GM21423 (cell line): ENCODE results near the gene SIM2.

Source experiments
- ATAC-seq: cut with Tn5 transposase; IDR thresholded peaks from one replicate; pipeline ENCODE4 v1.9.1; 2021; ENCODE audit warnings: mild to moderate bottlenecking, moderate library complexity; ENCODE audit not compliant: unreplicated experiment

The SIM2 gene

DNA sequence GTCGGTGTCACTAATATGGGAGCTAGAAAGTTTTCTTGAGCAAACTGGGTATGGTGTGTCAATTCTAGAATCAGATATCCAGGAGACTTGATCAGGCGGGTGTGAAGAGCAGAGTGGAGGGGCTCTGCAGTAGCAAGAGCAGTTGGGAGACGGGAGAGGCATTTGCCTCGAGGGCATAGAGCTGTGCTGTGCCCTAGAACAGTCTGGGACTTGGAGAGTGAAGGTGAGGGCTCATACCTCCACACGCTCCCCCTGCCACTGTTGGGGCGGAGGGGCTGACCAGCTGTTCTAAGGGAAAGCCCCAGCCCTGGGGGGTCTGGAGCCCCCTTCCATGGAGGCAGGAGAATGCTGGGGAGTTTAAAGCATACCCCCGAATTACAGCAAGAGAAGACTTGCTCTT, 33.8 kb downstream of the SIM2 start:
- ATAC-seq, result no peak

DNA sequence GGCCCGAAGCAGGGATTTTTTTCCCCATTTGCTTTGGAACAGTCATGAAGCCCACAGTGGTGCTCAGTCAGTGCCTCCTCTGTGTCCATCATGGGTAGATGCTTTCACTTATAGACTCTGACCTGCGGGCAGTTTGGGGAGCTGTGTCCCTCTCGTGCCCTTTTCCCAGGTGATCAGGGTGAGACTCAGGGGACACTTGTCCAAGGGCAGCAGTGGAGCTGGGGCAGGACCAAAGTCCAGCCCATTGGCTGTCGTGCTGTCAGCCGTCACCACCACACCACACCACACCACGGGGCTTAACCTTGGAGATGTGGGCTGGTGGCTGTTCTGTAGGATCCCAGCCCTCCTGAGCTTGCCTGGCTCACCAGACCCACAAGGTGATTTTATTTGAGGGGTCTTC, 34.9 kb downstream of the SIM2 start:
- ATAC-seq, result no peak

DNA sequence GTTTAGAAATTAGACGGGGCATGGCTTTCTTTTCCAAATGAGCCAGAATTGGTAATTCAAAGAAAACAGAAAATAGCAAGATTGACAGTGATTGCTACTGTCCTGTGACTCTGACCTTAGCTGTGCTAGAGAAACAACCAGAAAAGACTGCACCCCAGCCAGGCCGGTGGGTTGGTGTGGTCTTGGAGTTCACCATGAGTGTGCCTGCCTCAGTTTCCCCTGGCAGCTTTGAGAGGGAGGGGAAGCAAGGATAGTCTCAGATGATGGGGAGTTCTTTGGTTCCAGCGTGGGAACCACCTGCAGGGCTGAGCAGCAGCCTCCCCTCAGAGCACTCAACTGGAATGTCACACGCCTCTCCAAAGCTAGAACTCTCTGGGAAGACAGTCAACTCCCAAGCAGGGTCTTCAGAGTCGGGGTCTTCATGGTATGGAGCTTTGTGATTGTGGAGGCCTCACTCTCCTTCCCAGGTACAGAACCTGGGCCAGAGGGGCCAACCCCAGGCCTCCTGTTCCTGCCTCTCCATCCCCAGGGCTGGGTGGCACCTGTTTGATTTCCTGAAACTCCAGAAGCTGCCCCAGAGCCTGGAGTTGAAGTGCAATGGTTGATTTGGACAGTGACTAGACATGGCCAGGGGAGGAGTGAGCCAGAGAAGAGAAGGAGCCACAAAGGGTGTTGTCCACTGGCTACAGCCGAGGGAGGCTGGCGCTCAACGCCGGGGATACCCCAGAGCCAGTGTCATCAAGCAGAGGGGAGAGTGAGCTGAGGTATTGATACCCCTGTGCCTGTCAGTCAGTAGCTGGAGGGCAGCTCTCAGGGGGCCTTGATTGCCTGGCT, 35.7 kb downstream of the SIM2 start:
- ATAC-seq, result no peak

DNA sequence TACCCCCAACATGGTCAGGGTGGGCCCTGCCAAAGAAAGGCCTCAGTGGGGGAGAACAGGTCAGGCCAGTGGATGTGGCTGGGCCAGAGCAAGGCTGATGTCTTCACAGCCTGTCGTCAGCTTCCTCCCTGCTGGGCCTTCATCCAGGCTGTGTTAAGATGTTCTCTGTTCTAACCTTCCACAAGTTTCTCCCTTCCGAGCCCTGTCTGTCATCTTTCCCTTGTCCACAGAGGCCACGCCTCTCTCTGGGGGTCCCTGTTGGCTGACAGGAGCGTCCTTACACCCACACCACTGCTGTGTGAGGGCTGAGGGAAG, 36.2 kb downstream of the SIM2 start:
- ATAC-seq, result no peak

DNA sequence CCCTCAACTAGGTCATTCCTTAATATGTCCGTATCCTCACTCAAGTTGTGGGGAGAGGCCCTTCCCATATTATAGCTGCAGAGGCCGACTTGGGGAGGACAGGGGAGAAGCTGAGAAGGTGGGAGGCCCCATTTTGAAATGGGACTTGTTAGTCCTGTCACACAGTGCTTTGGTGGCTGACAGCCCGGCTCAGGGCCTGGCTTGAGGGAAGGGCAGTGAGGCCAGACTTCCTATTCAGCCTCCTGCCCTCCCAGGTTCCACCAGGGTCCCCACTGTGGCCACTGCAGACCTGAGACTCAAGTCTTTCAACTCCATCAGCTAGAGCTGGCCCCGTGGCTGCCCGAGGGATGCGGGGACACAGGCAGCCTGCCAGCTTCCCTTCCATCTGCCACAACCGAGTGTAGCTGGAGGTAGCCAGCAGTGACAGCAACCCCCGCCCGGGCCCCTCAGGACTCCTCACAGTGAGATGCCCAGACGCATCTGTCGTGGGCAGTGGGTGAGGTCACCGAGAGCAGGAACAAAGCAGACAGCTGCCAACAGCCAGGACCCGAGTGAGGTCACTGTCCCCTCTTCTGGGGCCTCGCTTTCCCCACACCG, 36.9 kb downstream of the SIM2 start:
- no peak for ATAC-seq

DNA sequence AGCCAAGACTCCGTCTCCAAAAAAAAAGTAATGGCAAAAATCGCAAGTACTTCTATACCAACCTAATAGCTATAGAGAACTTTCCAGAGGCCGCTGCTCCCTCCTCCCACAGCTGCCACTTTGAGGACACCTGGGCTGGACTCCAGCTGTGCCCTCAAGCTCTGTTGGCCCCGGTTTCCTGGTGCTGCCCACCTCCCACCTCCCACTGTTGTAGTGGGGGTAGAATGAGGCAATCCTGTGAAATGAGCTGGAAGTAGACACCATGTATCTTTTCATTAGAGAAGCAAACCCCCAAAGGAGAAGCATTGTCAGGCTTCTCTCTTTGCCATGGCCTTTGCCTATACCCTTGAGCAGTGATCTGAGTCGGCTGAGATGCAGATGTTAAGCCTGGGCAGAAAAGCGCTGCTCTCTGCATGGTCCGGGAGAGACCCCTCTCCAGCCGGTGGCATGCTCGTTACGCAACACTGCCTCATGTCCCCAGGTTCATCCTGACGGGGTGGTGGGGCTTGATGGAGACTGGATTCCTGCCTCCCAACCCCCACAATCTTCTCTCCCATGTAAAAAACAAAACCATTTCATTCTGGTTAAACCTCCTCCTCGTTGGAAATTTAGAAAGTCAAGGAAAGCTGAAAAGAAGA, 39.7 kb downstream of the SIM2 start:
- no peak for ATAC-seq

DNA sequence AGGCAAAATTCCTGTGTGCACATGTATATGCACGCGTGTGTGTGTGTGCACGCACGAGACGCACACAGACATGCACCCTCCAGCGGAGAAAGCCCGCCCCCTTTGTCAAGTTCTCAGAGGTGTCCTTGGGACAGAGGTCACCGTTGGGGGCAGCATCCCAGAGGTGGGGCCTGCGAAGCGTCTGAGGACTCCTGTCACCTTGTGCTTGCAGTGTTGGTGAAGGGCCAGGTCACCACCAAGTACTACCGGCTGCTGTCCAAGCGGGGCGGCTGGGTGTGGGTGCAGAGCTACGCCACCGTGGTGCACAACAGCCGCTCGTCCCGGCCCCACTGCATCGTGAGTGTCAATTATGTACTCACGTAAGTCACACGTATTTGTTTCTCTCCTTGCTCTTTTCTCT, 42.6 kb downstream of the SIM2 start:
- ATAC-seq, result no peak

DNA sequence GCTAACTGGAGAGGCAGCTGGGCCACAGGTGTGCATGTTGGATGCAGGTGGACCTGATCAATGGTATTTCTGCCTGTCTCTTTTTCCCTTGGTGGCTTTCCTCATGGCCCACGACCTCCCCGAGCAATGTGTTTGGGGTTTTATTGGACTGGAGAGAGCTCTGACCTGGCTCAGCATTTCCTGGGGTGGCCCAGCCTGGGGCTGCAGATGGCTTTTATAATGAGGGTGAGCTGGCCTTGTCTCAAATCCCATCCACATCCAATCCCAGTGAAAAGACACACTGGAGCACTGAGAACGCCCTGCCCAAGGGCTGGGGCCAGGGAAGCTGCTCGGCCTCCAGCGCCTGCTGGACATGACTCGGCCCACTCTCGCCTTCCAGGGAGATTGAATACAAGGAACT, 44.1 kb downstream of the SIM2 start:
- ATAC-seq, result no peak

DNA sequence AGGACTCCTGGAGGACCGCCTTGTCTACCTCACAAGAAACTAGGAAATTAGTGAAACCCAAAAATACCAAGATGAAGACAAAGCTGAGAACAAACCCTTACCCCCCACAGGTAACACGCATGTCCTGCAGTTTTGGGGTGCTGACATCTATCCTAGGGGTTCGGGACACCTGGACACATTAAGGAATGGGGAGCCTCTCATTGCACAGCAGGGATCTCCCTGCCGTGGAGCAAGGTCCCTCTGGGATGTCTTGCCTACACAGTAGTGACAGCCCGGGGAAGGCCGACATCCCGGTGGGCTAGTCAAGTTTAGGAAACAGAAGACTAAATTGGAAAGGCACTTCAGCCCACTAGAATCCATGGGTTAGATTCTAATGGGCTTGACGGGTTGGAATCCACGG, 44.5 kb downstream of the SIM2 start:
- ATAC-seq, result no peak

DNA sequence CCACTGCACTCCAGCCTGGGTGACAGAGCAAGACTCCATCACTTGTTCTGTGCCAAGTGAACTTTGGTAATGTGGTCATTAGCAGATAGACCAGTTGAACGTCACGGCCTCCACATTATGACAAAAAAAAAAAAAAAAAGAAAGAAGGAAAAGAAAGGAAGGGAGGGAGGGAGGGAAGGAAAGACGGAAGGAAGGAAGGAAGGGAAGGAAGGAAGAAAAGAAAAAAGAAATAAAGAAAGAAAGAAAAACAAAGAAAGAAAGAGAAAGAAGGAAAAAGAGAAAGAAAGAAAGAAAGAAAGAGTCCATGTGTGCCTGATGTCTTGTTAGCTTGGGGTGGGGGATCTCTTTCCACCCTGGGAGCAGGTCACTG, 45.3 kb downstream of the SIM2 start:
- ATAC-seq, result no peak

DNA sequence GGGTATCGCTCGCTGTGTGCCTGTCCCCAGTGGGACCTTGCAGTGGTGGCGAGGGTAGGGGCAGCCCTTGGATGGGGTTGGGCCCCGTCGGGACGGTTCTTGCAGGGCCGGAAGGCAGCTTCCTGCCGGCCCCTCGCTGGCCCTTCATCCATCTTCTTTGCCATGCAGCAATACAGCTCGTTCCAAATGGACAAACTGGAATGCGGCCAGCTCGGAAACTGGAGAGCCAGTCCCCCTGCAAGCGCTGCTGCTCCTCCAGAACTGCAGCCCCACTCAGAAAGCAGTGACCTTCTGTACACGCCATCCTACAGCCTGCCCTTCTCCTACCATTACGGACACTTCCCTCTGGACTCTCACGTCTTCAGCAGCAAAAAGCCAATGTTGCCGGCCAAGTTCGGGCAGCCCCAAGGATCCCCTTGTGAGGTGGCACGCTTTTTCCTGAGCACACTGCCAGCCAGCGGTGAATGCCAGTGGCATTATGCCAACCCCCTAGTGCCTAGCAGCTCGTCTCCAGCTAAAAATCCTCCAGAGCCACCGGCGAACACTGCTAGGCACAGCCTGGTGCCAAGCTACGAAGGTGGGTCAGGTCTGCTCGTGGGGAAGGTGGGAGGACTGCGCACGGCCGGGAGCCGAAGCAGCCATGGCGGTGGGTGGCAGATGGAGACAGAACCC, 45.8 kb downstream of the SIM2 start:
- ATAC-seq, result no peak

DNA sequence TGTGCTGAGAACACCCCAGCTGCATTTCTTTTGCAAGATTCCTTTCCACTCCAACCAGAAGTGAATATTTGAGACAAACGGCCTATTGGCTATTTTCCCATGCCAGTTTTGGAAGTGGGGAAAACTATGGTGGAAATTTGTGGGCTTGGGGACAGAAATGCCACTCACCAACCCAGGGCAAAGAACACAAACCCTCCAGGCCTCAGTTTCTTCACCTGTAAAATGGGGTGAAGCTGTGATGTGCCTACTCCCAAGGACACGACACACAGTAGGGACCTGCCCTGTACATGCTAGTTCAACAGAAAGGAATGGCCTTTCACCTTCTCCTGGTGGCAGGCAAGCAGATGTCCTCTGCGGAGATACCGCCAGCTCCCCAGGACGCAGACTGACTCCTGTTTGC, 46.5 kb downstream of the SIM2 start:
- ATAC-seq, result no peak

DNA sequence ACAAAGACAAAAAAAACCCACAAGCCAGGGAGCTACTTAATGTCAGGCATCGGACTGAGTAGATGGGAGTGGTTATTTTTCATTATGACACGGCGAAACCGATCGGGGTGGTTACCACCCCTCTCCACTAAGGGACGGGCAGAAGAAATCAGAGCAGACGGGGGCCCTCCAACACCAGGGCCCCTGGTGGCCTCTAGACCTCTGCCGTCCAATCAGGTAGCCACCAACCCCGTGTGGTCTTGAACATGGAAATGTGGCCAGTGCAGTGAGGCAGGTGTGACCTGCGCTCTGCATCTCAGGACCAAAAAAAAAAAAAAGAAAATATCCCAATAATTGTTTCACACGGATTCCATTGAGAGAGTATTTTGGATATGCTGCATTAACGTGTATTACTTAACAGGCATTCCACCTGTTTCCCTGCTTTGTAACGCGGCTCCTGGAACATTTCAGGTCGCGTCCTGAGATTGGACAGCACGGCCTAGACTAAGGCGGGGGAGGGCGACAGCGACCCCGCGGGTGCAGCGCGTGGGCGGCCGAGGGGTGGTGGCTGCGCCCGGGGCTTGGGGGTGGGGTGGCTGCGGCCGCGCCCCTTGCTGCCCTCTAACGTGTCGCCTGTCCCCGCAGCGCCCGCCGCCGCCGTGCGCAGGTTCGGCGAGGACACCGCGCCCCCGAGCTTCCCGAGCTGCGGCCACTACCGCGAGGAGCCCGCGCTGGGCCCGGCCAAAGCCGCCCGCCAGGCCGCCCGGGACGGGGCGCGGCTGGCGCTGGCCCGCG, 48.3 kb downstream of the SIM2 start:
- no peak for ATAC-seq

DNA sequence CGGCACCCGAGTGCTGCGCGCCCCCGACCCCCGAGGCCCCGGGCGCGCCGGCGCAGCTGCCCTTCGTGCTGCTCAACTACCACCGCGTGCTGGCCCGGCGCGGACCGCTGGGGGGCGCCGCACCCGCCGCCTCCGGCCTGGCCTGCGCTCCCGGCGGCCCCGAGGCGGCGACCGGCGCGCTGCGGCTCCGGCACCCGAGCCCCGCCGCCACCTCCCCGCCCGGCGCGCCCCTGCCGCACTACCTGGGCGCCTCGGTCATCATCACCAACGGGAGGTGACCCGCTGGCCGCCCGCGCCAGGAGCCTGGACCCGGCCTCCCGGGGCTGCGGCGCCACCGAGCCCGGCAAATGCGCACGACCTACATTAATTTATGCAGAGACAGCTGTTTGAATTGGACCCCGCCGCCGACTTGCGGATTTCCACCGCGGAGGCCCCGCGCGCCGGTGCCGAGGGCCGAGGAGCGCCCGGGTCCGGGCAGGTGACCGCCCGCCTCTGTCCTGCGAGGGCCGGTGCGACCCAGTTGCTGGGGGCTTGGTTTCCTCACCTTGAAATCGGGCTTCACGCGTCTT, 49.0 kb downstream of the SIM2 start:
- no peak for ATAC-seq

DNA sequence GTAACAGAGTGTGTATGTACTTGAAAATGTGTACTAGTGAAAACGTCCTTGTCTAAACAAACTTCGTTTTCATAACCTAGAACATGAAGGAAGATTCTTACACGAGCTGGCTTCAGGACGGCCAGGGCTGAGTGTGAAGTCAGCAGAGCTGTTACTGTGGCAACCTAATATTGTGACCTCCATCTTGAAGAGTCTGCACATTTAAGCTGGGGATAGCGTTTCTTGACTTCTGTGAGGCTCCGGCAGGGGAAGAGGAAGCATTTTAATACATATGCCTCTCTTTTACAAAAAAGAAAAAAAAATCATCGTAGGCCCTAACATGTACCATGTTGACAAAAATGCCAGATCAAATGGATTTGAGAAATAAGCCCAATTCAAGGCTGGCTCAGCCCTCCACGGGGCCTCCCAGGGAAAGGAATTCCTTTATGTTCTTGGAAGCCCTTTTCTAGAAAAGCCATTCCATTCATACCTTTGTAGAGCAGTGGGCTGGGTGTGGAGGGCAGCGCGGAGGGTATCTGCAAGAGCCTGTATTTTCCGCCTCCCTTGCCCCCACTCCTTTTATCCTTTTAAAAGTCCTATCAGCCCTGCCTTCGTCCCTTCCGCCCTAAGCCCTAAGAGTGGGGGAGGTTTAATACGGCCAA, 51.1 kb downstream of the SIM2 start:
- ATAC-seq, result no peak

DNA sequence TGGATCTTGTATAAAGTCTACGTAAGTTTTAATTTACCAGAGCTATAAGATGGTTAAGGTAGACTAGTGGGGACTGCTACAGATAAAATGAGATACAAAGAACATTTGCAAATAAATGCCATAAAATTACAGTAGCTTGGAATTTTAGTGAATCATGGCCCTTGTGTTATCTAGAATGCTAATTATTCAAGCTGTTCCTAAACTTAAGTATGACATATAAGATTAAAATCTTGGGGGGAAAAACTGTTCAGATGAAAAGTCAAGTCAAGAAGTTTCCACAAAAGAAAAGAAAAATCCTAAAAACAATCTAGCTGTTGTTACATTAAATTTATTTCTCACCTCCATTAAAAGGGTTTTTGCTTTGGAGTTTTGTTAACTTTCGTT, 51.7 kb downstream of the SIM2 start:
- ATAC-seq, result no peak

DNA sequence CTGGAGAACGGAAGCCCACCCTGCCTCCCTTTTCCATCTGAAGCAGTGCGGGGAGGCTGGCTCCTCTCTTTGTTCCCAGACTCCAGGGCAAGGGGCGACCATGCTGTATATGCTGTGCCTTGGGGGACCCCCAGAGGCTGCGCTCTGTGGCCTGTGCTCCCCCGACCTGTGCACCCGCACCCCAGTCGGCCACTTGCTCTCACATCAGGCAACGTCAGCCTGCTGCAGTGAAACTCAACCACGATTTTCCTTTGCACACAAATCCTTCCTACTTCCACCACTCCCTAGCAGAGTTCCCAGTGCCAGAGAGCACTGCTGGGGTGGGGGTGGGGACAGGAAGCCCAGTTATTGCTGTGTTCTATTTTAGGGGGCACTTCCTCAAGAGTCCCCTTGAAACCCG, 52.5 kb downstream of the SIM2 start:
- ATAC-seq, result no peak

DNA sequence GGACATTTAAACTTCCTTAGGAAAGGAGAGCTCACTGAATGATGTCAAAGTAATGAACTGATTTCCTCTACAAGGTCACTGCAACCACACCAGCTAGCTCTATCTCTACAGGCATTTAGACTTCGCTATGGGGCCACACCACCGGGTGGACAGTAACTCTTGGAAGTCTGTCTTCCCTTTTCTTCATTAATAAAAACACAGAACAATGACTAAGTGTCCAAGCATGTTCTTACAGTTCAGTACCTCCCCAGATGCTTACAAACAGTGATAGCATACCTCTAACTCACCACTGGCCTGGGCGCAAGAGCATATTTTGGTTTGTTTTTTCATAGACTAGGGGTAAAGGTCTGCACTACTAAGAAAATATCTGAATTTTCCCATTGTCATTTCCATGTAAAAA, 54.6 kb downstream of the SIM2 start:
- ATAC-seq, result no peak

DNA sequence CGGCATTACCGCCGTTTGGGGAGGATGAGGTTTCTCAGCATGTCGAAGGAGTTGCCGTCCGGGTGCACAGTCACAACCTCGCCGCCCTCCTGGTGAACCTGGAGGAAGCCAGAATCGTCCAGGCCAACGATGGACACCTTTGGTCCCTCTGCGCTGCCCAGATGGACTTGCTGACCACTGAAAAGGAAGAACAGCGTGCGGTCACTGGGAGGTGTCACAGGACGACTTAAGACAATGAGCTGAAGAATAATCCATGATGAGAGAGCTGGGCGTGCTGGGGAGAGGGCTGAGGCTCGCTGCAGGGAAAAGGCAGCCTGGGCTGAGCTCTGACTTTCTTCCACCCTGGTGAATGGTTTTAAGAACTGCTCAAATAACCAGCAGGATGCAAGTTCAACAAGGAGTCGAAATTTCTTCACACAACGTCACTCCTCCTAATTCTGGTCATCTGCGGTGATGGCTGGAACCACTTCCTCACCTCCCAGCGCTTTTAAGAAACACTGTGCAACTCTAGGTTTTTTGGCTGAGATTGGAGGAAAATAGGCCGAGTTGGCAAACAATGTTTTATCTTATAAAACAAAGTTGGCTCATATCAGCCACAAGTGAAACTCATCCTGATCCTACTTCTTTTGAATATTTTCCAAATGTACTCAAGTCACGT, 55.5 kb downstream of the SIM2 start:
- no peak for ATAC-seq

DNA sequence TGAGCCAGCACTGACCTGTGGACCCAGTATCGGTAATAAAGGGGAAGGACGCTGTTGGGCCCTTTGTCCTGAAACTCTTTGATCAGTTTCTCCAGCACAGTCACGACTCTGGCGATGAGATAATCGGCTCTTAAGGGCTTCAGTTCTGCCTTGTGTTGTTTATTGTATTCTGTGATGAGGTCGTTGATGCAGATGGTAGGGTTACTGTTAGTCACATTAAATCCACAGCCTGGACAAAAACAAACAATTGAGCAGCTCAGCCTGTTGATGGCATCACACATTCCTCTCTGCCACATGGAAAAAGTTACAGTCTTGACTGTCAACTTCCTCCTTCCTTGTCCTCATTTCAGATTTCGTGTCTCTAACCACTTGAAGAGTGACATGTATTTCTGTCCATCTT, 57.6 kb downstream of the SIM2 start:
- ATAC-seq, result no peak
